NCI-H146 (cell line): Measurements from ENCODE around the gene SNAI1.
"Not testable (repeated sequence)": the region's sequence is repeated elsewhere in the genome, so short reads cannot be mapped to it uniquely, and the experiment has no call there.

Source experiments
- DNase-seq: peaks from one replicate; lab custom pipeline; 2025; lab: John Stamatoyannopoulos, UW

Gene SNAI1

DNA sequence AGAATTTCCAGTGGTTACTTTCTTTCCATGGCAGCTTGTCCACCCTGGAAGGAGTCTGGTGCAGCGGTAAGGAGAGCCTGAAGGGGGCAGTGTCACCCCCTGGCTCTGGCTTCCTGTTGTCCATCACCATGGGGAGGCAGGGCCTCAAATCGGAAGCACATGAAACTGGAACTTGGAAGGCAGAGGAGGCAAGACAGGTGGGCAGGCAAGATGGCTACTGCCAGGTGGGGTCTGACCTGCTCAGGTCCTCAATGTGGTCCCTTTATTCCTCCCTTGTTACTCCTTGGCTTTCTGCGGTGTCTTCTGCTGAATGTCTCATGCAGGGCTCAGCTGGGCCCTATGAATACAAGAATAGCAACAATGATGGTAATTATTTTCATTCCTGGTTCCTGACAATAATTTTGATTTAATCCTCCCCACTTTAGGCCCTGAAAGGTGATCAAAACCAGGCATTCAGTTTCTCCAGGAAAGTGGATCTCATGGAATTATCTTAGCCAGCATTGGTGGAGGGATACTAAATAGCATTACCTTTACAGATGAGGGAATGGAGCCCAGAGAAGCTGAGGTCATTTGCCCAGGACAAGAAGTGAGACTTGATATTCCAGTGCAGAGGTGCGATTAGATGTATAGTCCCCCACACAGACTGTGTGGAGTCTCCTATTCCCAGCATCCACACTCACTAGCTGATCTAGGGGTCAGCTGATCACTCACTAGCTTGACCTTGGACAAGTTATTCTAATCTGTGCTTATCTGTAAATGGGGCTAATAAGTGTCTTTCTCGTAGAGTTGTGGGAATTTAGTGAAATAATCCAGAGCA is 17.6 kb upstream of the SNAI1 start:
- peak; percentile 78 for DNase-seq

DNA sequence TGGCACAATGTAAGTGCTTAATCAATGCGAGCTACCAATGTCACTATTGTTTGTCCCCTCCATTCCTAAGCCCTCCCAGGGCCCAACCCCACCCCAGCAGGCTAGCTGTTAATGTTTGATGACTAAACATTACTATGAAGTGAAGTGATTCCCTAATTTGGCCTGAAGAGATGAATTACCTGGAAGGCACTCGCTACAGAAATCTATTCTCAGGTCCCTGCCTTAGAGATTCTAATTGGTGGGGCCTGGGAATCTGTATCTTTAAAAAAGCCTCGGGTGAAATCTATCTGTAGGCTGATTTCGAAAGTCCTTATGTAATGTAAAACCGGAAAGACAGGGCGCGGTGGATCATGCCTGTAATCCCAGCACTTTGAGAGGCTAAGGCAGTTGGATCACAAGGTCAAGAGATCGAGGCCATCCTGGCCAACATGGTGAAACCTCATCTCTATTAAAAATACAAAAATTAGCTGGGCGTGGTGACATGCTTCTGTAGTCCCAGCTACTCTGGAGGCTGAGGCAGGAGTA is 16.9 kb upstream of the SNAI1 start:
- DNase-seq: no peak

DNA sequence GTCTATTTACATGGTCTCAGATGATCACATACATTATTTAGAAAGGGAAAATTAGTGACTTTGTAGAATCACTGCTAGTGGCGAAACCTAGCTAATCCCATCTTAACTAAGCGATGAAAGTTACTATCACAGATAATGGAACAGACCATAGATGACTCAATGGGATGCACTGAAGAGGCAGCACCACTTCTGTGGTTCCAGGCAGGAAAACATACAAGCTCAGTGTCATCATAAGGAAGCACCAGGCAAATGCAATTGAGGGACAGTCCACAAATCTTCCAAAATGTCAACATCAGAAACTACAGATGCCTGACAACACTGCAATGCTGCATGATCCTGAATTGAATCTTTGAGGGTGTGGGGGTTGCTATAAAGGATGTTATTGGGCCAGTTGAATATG is 15.9 kb upstream of the SNAI1 start:
- no peak for DNase-seq

DNA sequence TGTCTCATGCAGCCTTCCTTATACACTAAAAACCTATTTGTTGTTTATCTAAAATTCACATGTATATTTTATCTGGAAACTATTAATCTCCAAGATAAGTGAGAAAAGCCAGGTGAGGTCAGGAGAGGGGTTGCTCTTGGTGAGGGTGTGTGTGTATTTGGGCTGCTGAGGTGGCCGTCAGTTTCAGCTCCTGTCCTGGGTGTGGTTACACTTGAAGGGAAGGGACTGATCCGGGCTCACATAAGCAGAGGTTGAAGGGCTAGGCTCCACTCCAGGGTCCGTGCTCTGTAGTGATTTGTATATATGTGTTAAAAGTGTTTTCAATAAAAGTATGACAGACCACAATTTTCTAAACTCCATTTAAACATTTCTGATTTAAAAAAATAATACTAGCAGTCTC is 13.5 kb upstream of the SNAI1 start:
- no peak for DNase-seq

DNA sequence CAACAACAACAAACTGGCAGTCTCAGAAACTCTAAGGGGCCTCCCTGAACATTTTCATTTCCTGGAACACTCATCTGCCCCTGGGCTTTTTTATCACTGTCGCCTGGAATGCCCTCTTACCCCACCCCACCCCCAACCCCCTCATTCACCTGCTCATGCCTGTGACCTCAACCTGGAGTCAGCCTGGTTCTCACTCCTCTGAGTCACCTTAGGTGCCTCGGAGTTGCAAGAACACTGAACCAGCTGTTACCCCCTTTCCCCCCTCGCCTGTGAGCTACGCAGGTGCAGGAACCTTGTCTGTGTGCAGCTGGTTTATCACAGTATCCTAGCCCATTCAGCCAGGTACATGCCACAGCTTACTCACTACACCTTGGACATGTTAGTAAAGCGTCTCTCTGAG is 12.8 kb upstream of the SNAI1 start:
- peak; percentile 28 for DNase-seq

DNA sequence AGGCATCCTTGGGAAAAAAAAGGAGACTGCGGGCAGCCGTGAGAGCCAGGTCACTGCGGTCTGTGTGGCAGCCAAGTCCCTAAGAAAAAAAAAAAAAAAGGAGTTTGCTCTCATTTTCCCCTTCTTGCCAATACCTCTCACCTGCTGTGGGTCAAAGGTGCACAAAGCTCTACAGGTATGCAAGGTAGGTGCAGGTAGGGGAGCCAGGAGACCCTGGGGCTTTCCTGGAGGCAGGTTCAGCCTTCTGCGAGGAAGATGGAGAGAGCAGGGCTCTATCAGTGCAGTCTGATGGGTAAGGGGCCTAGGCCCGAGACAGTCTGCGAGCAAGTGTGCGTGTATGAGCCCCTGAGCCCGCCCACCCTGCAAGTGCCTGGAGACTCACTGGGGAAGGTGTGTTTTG is 12.3 kb upstream of the SNAI1 start:
- no peak for DNase-seq

DNA sequence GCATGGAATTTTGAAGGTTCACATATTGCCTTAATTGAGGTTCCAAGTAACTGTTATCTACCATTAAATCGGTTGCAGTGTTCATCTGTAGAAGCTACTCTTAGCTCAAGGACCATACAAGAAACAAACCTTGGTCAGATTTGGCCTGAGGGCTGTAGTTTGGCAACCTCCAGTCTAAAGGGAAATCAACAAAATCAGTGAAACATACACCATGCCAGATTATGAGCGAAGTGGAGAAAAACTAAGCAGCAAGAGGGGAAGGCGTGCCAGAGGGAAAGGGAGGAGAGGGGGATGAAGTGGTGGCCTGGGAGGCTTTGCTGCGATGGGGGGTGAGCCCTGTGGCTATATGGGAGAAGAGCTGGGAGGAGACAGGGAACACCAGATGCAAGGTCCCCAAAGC is 8.8 kb upstream of the SNAI1 start:
- DNase-seq: no peak

DNA sequence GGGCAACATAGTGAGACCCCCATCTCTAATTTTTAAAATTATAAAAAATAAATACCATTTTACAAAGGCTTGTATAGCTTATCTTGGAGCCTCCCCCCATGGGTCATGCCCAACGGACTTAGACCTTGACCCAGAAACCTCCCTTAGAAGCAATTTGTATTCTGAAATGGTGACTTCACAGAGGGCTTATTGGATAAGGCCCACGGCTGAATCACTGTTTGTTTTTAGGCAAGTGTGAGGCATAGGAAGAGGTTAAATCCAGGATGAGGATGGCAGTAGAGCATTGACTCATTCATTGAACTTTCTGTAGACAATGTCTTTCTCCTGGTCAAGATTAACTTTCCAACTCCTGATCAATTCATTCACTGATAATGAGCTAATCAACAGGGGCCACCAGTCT is 6.2 kb upstream of the SNAI1 start:
- no peak for DNase-seq

DNA sequence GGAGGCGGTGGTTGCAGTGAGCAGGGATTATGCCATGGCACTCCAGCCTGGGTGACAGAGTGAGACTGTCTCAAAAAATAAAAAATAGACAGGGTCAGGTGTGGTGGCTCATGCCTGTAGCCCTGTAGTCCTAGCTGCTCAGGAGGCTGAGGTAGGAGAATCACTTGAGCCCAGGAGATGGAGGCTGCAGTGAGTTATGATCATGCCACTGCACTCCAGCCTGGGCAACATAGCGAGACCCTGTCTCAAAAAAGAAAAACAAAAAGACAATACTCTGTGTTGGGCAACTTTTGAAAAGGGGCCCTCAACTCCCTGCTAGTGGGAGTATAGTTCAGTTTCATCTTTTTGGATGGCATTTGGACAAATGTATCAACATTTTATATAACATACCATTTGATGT is 5.0 kb upstream of the SNAI1 start:
- DNase-seq: not testable (repeated sequence)

DNA sequence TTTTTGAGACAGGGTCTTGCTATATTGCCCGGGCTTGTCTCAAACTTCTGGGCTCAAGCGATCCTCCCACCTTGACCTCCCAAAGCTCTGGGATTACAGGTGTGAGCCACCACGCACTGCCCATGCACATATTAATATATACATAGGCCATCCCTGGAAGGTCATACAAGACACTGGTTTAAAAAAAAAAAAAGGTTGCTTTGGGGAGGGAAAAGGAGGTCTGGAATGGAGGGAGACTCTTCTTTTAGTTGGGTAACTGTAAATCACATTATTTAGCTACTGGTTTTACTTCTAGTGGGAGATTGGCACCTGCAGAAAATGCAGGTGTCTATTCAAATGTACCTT is 4.1 kb upstream of the SNAI1 start:
- DNase-seq: no peak

DNA sequence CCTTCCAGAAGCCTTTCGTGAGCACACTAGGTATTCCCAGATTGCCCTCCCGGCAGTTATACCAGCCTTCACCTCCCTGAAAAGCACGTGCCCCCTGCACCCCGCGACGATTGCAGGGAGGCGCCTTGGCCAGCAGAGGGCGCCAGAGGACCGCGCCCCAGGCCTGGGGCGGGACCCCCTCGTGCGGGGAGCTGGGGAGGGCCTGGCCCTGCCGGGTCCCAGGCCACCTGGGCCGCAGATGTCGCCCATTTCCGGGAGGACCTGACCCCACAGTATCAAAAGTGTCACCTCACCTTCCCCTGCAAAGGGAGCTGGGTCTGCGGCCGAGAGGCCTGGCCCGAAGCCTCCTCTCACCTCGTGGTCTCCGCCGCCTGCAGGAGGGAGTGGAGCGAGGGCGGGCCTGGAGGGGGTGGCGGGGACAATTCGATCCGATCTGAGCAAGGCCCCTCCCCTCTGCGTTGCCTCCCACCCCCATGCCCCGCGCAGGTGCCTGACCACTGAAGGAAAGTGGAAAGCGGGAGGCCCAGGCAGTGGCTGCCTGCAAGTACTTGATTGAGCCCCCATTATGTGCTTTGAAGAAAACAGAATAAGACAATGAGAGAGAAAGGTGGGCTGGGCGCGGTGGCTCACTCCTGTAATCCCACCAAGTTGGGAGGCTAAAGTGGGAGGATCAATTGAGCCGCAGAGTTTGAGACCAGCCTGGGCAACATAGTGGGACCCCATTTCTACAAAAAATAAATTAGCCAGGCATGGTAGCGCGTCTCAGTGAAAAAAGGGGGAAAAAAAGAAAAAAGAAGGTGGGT is 3.5 kb upstream of the SNAI1 start:
- peak; percentile 88 for DNase-seq

DNA sequence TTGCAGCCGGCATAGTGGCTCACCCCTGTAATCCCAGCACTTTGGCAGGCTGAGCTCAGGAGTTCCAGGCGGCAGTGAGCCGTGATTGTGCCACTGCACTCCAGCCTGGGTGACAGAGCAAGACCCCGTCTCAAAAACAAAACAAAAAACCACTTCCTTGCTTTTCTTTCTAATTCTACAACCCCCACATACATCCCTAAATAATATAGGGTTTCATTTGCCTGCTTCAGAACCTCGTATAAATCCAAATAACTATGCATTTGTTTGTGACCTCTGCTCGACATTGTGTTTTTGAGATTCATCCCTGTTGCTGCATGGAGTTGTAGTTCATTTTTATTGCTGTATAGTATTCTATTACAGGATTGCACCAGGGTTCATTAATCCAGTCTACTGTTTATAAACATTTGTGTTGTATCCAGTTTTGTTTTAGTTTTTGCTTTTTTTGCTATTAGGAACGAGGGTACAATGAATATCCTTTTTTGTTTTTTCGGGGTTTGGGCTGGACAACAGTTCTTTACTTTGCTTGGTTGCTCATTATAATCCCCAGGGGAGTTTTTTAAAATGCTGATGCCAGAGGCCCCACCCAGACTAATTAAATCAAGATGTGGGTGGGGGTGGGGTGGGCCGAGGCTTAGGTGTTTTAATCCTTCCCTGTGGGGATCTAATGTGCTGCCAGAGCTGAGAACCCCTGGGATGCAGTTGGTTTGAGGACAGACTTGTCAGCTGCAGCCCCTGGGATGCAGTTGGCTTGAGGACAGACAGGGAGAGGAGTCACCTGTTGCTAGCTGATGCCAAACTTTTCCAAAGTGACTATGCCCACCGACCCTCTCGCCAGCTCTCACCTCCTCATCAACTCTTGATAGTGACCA is 2.4 kb upstream of the SNAI1 start:
- DNase-seq: no peak

DNA sequence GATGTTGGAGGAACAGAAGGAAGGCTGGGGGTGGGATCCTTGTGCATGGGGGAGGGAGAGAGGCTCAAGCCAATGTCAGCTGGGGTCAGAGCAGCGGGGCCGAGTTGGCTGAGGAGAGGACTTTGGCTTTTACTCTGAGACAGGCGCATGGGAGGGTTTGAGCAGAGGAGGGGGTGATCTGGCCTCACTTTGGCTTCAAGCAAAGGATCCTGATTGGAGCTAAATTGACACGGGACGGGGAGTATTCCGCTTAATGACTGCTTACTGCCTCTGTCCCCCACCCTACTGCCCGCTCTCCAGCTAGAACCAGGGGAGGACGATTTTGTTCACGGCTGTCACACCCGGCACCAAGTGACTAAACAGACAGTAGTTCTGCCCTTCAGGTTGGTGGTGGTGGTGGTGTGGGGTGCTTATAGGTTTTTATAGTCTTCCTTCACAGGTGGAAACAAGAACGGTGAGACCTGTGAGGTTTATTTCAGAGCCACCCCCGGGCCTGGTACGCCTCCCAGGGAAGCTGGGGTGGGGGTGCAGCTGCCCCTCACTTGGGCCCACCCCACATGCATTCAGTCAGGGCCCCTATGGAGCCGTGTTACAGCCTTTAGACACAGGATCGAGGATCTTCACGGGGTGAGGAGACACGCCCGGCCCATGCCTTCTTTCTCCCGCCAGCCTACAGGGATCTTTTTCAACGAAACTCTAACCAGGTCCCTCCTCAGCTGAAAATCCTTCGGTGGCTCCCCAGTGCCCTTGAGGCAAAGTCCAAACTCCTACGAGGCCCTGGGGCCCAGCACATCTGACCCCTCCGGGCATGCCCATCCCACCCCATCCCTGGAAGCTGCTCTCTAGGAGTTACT is 1.3 kb upstream of the SNAI1 start:
- no peak for DNase-seq

DNA sequence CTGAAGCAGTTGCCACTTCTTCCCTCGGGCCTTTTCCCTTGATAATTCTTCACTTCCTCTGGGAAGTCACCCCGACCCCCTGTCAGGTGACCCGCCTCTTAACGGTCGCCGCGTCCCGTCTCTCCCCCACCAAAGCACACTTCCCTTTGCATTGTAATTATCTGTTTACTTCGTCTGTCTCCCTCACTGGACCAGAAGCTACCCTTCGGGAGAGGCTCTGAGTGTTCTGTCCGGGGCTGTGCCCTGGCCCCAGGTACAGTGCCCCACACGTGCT is 771 bp upstream of the SNAI1 start:
- DNase-seq: no peak

DNA sequence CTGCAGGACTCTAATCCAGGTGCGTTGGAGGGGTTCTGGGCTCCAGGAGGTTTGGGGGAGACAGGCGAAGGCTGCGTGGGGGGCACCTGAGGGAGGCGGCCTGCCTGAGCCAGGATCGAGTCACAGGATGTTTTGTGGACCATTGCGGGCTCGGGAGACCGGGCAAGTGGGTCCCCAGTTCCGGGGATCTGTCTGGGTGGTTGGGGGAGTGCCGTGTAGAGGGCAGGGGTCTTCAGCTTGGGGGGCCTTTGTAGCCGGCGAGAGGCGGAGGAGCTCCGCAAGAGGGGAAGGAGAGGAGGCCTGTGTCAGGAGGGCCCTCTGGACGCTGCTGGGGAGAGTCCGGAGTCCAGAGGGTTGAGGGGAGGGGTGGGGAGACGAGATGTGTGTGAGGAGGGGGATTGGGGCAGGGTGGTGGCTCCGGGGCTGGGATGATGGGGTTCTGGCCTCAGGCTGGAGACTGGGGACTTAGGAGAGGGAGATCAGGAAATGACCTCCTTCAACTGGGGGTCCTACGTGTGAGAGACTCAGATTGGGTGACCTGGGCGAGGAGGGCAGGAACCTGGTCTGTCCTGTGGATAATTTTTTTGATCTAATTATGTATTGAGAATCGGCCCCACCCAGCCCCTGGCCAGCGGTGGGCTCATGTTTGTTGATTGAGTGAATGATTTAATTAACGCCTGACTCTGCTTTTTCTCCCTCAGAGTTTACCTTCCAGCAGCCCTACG is 505 bp downstream of the SNAI1 start:
- DNase-seq: no peak

DNA sequence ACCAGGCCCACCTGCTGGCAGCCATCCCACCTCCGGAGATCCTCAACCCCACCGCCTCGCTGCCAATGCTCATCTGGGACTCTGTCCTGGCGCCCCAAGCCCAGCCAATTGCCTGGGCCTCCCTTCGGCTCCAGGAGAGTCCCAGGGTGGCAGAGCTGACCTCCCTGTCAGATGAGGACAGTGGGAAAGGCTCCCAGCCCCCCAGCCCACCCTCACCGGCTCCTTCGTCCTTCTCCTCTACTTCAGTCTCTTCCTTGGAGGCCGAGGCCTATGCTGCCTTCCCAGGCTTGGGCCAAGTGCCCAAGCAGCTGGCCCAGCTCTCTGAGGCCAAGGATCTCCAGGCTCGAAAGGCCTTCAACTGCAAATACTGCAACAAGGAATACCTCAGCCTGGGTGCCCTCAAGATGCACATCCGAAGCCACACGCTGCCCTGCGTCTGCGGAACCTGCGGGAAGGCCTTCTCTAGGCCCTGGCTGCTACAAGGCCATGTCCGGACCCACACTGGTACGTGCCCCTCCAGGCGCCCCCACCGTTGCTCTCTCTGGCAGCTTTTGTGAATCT is 1.1 kb downstream of the SNAI1 start:
- DNase-seq: no peak

DNA sequence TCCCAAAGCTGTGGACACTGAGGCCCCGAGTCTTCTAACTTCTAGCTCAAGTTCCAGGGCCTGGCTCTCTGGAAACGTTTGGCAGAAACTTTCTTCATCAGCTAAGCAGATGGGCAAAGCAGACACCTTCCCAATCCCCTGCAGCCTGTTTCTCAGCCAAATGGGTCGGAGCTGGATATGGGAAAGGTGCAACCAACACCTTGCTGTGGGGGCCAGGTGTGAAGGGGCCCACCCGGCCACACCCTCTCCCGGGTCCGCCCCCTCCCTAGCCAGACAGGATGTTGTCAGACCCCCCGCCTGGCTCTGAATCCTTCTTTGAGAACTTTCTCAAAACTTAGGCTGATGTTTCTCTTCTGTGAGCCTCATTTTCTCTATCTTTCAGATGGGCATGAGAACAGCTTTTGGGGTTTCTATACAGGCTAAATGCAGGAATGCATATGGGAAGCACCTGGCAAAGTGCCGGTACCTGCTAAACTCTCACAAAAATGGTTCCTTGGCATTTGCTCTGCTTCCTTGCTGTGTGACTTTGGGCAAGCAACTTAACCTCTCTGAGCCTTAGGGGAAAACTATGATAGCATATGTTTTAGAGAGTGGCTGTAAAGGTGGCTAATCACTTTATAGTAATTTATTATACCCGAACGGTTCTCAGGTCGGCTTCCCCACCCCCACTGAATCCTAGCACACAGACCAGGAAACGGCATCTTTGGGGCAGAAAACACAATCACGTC is 1.8 kb downstream of the SNAI1 start:
- DNase-seq: no peak

DNA sequence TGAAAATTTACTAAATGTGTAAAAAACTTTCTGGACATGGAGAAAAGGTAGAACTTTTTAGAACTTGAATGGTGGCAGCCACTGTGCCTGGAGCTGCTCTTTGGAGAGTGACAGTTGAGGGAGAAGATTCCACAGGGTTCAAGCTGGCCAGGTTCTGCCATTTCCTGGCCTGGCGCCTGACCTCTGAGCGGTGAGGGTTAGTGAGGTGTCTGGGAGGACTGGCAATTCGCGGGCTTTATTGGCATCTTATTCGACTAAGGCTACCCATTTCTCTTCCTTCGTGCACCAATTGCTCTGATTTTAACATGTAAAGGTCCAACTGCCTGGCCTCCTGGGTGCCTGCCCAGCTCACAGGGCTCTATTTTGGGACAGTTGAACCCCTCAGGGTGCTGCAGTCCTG is 2.4 kb downstream of the SNAI1 start:
- no peak for DNase-seq

DNA sequence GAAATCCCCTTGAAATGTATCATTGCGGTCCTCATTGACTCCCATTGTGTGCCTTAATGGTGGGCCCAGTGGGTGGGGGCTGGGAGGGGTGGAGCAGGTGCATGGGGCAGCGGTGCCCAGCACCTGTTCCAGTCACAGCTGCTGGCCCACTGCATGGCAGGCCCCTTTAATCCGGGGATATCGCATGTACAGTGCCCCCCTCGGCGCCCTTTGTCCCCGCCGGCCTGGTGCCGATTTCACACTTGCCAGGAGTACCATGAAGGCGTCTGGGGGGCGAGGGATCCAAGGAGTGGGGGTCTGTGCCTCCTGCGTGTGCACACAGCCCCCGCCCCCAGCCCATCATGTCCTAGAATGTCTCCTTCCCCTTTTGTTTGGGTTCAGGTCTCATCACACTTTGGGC is 2.8 kb downstream of the SNAI1 start:
- no peak for DNase-seq

DNA sequence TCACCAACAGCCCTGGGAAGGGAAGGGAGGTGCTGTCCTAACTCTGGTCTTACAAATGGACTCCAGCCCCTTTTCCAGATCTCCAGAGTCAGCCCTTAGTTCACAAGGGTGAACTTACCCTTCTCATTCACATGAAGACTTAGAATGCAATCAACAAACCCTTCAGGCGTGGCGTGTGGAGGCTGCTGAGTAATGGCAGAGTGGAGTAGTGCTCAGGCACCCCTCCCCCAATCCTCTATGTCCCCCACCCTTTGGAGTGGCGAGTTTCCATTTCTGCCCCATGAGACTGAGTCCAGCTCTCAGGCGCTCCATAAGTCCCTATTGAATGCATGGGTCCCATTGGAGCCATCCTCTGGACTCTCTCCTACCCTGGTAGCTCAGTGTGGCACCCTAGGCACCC is 3.3 kb downstream of the SNAI1 start:
- DNase-seq: no peak
